Hepatocyte (in vitro differentiated cells): ENCODE data around the gene GALNT17. TPM values are rescaled to one million over a fixed set of nuclear protein-coding genes. Genes with fewer than 3 reads are reported as not detected.

Experiments
- DNase-seq: peaks from one replicate; pipeline ENCODE4 v3.0.0-alpha.2; 2016; ENCODE audit warnings: low spot score
- H2AFZ ChIP-seq: fragments of 200-600 bp; sonication (generic); 2 replicates; pipeline ENCODE4 v1.6.0; 2016; ENCODE audit warnings: antibody characterized with exemption, mild to moderate bottlenecking
- H3K27ac ChIP-seq: fragments of 200-600 bp; sonication (generic); 2 replicates; pipeline ENCODE4 v1.5.1; 2016; ENCODE audit warnings: mild to moderate bottlenecking
- H3K27me3 ChIP-seq: fragments of 200-600 bp; sonication (generic); 2 replicates; pipeline ENCODE4 v1.6.1; 2016
- H3K36me3 ChIP-seq: fragments of 200-600 bp; sonication (generic); replicated peaks from 2 replicates; pipeline ENCODE4 v1.5.1; 2016; ENCODE audit warnings: low read depth; ENCODE audit not compliant: insufficient read depth
- H3K4me1 ChIP-seq: fragments of 200-600 bp; sonication (generic); 2 replicates; pipeline ENCODE4 v1.5.1; 2016; ENCODE audit warnings: mild to moderate bottlenecking, moderate library complexity; ENCODE audit not compliant: insufficient read depth
- H3K4me2 ChIP-seq: fragments of 200-600 bp; sonication (generic); 2 replicates; pipeline ENCODE4 v1.6.0; 2016
- H3K4me3 ChIP-seq: fragments of 200-600 bp; sonication (generic); 2 replicates; pipeline ENCODE4 v1.5.1; 2016; ENCODE audit warnings: mild to moderate bottlenecking
- H3K79me2 ChIP-seq: fragments of 200-600 bp; sonication (generic); 2 replicates; pipeline ENCODE4 v1.6.0; 2017; ENCODE audit warnings: mild to moderate bottlenecking
- H3K9me2 ChIP-seq: fragments of 200-600 bp; sonication (generic); replicated peaks from 2 replicates; pipeline ENCODE4 v1.6.0; 2017; ENCODE audit warnings: mild to moderate bottlenecking; ENCODE audit not compliant: insufficient read depth
- H3K9me3 ChIP-seq: fragments of 200-600 bp; sonication (generic); 2 replicates; pipeline ENCODE4 v1.5.1; 2016; ENCODE audit warnings: low read depth, mild to moderate bottlenecking
- H4K20me1 ChIP-seq: fragments of 200-600 bp; sonication (generic); 2 replicates; pipeline ENCODE4 v1.6.0; 2016; ENCODE audit warnings: mild to moderate bottlenecking; ENCODE audit not compliant: insufficient read depth, poor library complexity, severe bottlenecking
- CTCF ChIP-seq: fragments of 200-600 bp; sonication (generic); IDR thresholded peaks from 2 replicates; pipeline ENCODE4 v1.5.1; 2016; ENCODE audit warnings: antibody characterized with exemption, mild to moderate bottlenecking; ENCODE audit not compliant: poor library complexity
- EZH2 ChIP-seq: fragments of 200-600 bp; sonication (generic); IDR thresholded peaks from 2 replicates; pipeline ENCODE4 v1.6.1; 2016; ENCODE audit warnings: antibody characterized with exemption, mild to moderate bottlenecking, borderline replicate concordance
- EZH2phosphoT487 ChIP-seq: fragments of 200-600 bp; sonication (generic); IDR thresholded peaks from one replicate; pipeline ENCODE4 v1.6.1; 2018; ENCODE audit warnings: antibody characterized with exemption, mild to moderate bottlenecking, low read depth, moderate library complexity; ENCODE audit not compliant: unreplicated experiment, severe bottlenecking
- WGBS: methylation state at CpG from one replicate; pipeline ENCODE4 v1.1.6; 2016; ENCODE audit warnings: low lambda C conversion rate; ENCODE audit errors: missing lambda C conversion rate; 5-methylcytosine and 5-hydroxymethylcytosine counted together
- polyA plus RNA-seq: library from polyadenylated mRNA; unstranded; fragments of >200 nt; fragmentation: Nextera tagmentation; extraction: Ambion mirVana; gene quantifications from 2 replicates; pipeline ENCODE4 v1.2.1, GENCODE V29; 2016
- total RNA-seq: library from RNA; depleted of rRNA; stranded (reverse); fragments of >200 nt; gene quantifications from 2 replicates; pipeline ENCODE4 v1.2.3, GENCODE V29; 2014

The GALNT17 gene
- total and polyA plus RNA-seq, 2 experiments from 2014 or later: 4.3 to 8.1 TPM

- Histone ChIP-seq H3K4me3 (no peak overlapping the region), H3K9me2 (no peaks in the 10 kb centered on the region), H4K20me1 (no peaks in the 10 kb centered on the region), H3K4me2 (no peak overlapping the region), H3K27ac (no peak overlapping the region), H3K4me1 (no peaks in the 10 kb centered on the region), H3K27me3 (no peaks in the 10 kb centered on the region), H3K9me3 (no peaks in the 10 kb centered on the region), H3K79me2 (no peaks in the 10 kb centered on the region), H3K36me3 (no peaks in the 10 kb centered on the region), H2AFZ (no peak overlapping the region)
- TF ChIP-seq CTCF (no peak), EZH2phosphoT487 (no peak), EZH2 (no peak)
- 64% methylated on average over 1 of the region's 1 CpG for WGBS
- no peak for DNase-seq
These were observed 377.4 kb downstream of the GALNT17 start for GRCh38 chr7:71509381-71509780.

GRCh38 chr7:71511361-71511807 lies 379.4 kb downstream of the GALNT17 start:
- Histone ChIP-seq H3K79me2 (no peaks in the 10 kb centered on the region), H3K9me3 (no peaks in the 10 kb centered on the region), H3K9me2 (no peaks in the 10 kb centered on the region), H3K4me2 (no peak overlapping the region), H4K20me1 (no peaks in the 10 kb centered on the region), H3K4me3 (no peak overlapping the region), H3K27ac (no peak overlapping the region), H3K4me1 (no peaks in the 10 kb centered on the region), H3K27me3 (no peaks in the 10 kb centered on the region), H2AFZ (no peak overlapping the region), H3K36me3 (no peaks in the 10 kb centered on the region)
- 77% methylated on average over 3 of the region's 3 CpGs for WGBS
- no peak for DNase-seq
- TF ChIP-seq CTCF (peak; percentile 14), EZH2 (no peak)

- Histone ChIP-seq H4K20me1 (no peaks in the 10 kb centered on the region), H3K27me3 (no peaks in the 10 kb centered on the region), H3K4me1 (peaks cover 3% of the 10 kb centered on the region), H3K27ac (no peak overlapping the region), H2AFZ (no peak overlapping the region), H3K36me3 (no peaks in the 10 kb centered on the region), H3K4me3 (no peak overlapping the region), H3K4me2 (no peak overlapping the region), H3K9me2 (no peaks in the 10 kb centered on the region), H3K79me2 (no peaks in the 10 kb centered on the region), H3K9me3 (no peaks in the 10 kb centered on the region)
- 82% methylated on average over 7 of the region's 7 CpGs for WGBS
- TF ChIP-seq EZH2 (no peak), EZH2phosphoT487 (no peak), CTCF (no peak)
- no peak for DNase-seq
These were observed 386.2 kb downstream of the GALNT17 start for GRCh38 chr7:71517940-71518699.
